Activated CD8-positive, alpha-beta memory T cell treated with anti-CD3 and anti-CD28 coated beads, Interleukin-2, amount 50 U/mL, for 1 hour (primary cell): ENCODE results near the gene LRP4.

Source experiments
- DNase-seq: peaks from one replicate; pipeline ENCODE4 v3.0.0-alpha.2; 2020; ENCODE audit errors: extremely low read depth

Gene LRP4

DNA sequence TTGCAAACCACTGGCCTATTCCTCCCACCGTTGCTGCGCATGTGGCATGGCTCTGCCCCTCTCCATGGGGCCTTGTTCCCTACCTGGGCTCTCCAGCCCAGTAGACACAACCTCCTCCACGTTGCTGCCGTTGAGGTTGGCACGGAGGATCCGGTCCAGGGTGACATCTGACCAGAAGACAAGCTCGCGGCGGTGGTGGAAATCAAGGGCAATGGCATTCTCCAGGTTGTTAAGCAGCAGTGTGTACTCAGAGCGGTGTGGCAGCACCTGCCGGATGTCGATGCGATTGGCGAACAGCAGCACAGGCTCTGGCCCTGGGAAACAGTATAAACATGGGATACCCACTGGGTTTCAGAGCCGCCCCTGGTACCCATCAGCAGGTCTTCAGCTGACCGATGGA, 23.8 kb downstream of the LRP4 start:
- no peak for DNase-seq

- DNase-seq = no peak
These were observed 25.5 kb downstream of the LRP4 start for GRCh38 chr11:46892838-46893237.

GRCh38 chr11:46892109-46892508, 26.2 kb downstream of the LRP4 start:
- DNase-seq = no peak

DNA sequence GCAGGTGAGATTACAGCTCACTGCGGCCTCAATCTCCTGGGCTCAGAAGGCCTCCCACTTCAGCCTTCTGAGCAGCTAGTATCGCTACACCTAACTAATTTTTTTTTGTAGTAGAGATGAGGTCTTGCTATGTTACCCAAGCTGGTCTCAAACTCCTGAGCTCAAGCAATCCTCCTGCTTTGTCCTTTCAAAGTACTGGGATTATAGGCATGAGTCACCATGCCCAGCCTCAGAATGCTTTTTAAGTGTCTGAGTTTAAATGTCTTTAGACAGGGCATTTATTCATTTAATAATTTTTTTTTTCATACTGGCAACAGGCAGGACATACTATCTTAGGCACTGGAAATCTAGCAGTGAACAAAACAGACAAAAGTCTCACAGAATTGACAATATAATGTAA, 27.7 kb downstream of the LRP4 start:
- no peak for DNase-seq

DNA sequence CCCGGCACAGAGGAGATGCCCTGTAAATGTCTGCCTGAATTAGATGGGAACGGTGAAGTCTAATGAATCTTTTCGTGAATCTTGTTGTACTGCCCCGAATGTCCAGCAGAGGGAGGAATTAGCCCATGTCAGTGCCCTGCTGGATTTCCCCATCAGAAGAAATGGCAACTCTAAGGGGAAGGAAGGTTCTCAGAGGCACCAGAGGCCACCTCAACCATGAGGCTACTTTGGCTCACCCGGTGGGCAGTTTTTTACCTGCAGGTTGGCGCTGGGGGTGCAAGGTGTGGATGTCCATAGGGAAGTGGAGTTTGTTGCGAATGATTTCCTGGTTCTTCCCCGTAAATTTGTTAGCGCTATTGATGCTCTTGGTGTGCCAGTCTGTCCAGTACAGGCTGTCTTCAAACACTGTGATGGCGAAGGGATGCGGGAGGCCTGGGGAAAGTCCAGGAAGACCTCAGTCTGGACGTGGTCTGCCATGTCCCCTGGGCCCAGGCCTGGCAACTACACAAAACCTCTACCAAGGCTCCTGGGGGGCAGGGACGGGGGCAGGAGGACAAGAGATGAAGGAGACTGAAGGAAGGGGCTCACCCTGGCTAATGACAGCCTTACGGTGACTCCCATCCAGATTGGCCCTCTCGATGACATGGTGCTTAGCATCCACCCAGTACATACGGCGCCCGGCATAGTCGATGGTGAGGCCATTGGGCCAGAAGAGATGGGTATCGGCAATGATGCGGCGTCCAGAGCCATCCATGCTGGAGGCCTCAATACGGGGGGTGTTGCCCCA, 28.5 kb downstream of the LRP4 start:
- DNase-seq = peak; percentile 19

DNA sequence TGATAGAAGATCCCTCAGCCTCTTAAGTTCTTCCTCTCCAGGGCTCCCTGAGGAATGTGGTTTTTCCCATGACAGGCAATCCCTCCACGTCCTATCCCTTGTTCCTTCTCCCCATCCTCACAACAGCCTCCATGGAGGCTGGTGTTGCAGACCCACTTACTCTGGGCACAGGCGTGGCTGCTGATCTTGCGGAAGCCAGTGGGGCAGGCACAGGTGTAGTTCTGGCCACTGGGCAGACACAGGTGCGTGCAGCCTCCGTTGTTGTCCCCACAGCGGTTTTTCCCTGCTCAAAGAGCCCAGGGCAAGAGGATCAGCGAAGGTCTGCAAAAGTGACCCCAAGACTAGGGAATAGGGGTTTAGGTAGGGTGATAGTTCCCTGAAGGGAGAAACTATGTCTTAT, 29.1 kb downstream of the LRP4 start:
- DNase-seq = no peak

GRCh38 chr11:46888636-46889035, 29.7 kb downstream of the LRP4 start:
- no peak for DNase-seq

- DNase-seq = no peak
These were observed 32.1 kb downstream of the LRP4 start for GRCh38 chr11:46886211-46886610.

DNA sequence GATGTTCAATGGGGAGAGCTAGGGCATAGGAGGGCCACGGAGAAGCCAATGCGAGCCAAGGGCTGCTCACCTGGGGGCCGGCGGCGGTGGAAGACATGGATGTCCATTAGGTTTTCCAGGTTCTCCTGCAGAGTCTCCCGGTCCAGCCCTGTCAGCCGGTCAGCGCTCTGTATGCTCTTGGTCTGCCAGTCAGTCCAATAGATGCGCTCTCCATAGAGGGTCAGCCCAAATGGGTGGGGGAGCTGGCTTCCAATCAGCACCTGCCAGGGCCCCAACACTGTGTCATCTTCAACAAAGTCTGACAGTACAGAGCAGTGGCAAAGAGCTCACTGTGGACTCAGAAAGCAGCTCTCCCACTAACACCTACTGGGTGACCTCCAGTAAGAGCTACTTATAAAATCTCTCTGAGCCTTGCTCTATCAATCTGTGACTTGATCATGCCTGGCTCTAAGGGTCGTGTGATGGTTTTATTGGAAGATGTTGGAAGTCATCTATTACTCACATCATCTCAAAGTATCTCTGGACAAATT, 39.2 kb downstream of the LRP4 start:
- no peak for DNase-seq

GRCh38 chr11:46877580-46877979, 40.8 kb downstream of the LRP4 start:
- DNase-seq = no peak

- no peak for DNase-seq
These were observed 41.9 kb downstream of the LRP4 start for GRCh38 chr11:46876471-46876870.

DNA sequence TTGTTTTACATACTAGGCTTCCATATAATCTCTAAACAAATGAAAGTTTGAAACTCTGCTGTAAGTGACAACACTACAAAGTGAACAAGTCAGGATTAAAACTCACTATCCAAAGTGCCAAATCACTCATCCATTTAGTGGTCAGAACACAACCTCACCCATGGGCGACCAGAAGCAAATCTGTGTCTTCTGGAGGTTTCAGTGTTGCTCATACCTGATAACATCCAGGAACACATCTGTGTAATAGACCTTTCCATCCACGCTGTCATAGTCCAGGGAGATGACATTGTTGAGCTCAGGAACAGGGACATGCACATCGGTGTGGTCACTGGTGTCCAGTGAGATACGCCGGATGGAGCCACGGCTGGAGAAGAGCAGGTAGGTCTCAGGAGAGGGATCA, 43.8 kb downstream of the LRP4 start:
- no peak for DNase-seq

DNA sequence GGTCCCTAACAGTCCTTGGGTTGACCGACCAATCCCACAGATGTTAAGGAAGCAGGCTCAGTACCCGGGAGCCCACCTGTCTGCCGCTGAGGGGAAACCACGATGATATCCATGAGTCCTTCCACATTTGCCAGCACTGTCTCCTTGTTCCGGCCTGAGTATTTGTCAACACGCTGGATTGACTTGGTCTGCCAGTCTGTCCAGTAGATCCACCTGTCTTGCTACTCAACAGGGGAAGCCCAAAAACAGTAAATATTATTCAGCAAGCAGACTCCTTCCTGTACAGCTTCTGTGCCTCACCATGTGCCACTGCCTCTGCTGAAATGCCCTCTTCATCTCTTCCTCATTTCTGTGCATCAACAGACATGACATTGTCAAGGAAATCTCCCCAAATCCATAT, 49.4 kb downstream of the LRP4 start:
- DNase-seq = no peak

DNA sequence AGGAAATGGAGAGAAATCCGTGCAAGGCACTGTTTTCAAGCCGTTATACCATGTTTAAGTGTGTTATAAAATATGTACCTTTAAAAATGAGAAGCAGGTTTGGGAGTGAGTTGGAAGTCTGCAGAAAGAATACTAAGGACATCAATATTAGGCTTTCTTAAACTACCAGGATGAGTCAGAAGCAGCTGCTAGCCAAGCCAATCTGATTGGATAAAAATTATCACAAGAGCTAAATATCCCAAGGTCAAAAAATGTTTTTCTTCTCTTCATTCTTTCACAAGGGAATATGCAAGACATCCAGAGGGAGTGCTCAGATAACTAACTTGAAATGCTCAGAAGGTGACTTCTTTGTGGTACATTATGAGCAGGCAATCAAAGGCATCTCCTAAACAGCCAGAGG, 53.0 kb downstream of the LRP4 start:
- no peak for DNase-seq

DNA sequence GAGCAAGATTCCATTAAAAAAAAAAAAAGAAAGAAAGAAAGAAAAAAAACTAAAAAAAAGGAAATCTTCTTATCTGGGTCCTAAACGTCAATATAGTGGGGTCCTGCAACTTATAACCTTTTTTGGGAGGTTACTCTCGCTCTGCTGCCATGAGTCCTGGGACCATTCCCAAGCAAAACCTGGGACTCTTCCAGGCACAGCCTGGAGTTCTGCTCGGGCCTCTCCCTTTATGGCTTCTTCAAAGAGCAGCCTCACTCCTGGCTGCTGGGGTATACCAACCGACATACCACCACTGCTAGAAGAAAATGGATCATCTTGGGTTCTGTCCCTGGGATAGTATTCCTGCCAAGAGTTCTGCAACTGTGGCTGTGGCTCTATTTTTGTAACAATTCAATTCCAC, 58.1 kb downstream of the LRP4 start:
- DNase-seq = no peak

DNA sequence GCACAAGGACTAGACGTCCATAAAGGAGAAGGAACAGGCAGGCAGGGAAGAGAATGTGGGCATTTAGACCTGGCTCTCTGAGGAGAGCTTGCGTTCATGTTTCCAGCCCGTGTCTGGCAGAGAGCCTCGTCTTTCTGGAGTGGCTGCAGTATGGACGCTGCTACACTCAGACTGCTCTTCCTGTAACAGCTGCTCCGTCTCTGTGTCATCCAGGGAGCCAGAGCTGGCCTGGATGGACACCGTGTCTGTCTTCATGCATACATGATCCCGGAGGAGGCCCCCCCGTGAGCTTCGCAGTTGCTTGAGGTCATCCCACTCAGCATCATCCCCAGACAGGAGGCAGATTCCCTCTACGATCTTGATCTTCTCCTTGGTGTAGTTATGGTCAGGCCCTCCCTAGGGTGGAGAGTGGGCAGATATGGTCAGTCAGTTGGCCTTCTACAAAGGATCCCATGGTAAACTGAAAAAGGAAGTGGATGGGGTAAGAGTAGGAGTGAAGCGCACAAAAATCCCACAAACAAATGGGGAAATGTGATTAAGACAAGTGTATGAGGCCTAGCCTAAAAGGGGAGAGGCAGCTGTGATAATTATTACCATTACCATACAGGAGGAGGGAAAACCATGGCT, 59.3 kb downstream of the LRP4 start:
- DNase-seq = no peak

GRCh38 chr11:46857666-46858065, 60.7 kb downstream of the LRP4 start:
- DNase-seq = no peak

- no peak for DNase-seq
These were observed 61.6 kb downstream of the LRP4 start for GRCh38 chr11:46856605-46857343.

DNA sequence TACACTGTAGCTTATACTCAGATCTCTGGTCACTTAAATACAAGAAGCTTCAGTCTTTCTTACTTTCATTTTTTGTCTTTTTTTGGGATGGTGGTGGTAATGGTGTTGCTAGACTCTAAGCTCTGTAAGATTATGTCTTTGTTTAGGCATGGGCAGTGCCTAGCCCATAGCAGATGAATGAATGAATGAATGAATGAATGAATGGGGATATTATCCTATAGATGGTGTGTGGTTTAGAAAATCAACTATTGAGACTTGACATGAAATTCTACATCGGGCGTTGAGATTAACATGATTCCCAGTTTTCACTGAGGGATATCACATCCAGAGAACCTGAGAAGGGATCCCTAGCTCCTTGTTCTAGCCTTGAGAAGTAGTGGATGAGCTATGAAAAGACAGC, 62.5 kb downstream of the LRP4 start:
- no peak for DNase-seq

- DNase-seq = no peak
These were observed 63.2 kb downstream of the LRP4 start for GRCh38 chr11:46855167-46855566.

DNA sequence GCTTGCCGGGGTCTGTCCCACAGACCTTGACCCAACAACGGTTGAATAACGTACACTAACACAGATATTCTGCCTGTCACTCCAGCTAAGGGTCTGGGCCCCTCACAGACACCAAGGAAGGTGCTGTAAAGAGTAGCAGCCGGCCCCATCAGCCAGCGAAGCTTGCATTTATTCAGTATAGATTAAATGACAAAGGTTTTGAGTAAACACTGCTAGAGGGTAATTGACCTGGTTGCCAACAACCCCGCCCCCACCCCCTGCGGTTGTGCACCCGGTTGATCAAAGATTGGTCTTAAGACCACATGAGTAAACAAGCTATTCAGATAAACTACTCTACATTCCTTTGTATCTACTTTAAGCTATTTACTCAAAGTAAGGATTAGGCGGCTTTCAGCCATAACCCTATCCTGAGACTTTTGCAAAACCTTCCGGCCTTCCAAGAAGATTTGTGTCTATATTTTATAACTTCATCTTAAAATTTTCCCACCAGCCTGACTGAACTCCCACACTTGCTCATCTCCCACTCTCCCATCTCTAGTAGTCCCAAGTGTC, 67.4 kb downstream of the LRP4 start:
- DNase-seq = no peak

- no peak for DNase-seq
These were observed 68.7 kb downstream of the LRP4 start for GRCh38 chr11:46849631-46850030.

- DNase-seq = no peak
These were observed 71.9 kb downstream of the LRP4 start for GRCh38 chr11:46846510-46846830.
